Osteoblast (primary cell): Measurements from ENCODE around the gene ARHGEF28. TPM values are rescaled to one million over a fixed set of nuclear protein-coding genes. Genes with fewer than 3 reads are reported as not detected.

Experiments used
- DNase-seq: peaks from one replicate; pipeline ENCODE4 v3.0.0; 2011; ENCODE audit warnings: low spot score, mixed read lengths; ENCODE audit not compliant: insufficient read length; ENCODE audit errors: missing footprints
- H2AFZ ChIP-seq: 2 replicates; pipeline ENCODE4 v1.6.0; 2011; ENCODE audit warnings: mild to moderate bottlenecking, low read length
- H3K27ac ChIP-seq: 2 replicates; pipeline ENCODE4 v1.5.1; 2011; ENCODE audit warnings: mild to moderate bottlenecking, low read depth, low read length, moderate library complexity
- H3K27me3 ChIP-seq: 2 replicates; pipeline ENCODE4 v1.6.0; 2012; ENCODE audit warnings: mild to moderate bottlenecking, control low read depth, inconsistent platforms, low read length, moderate library complexity; ENCODE audit not compliant: insufficient read depth
- H3K36me3 ChIP-seq: 2 replicates; pipeline ENCODE4 v1.5.1; 2011; ENCODE audit warnings: mild to moderate bottlenecking, low read length, control low read depth, moderate library complexity; ENCODE audit not compliant: insufficient read depth
- H3K4me1 ChIP-seq: 2 replicates; pipeline ENCODE4 v1.5.1; 2011; ENCODE audit warnings: mild to moderate bottlenecking, low read length, control low read depth, moderate library complexity; ENCODE audit not compliant: insufficient read depth
- H3K4me2 ChIP-seq: 2 replicates; pipeline ENCODE4 v1.6.0; 2011; ENCODE audit warnings: mild to moderate bottlenecking, low read length; ENCODE audit not compliant: insufficient read depth
- H3K4me3 ChIP-seq: fragments of 200-600 bp; sonication (generic); 3 replicates; pipeline ENCODE4 v1.5.1; 2012; ENCODE audit warnings: mild to moderate bottlenecking, low read length, inconsistent platforms; ENCODE audit not compliant: insufficient read depth
- H3K79me2 ChIP-seq: 2 replicates; pipeline ENCODE4 v1.6.0; 2012; ENCODE audit warnings: mild to moderate bottlenecking, low read length, control low read depth, inconsistent platforms; ENCODE audit not compliant: insufficient read depth
- H3K9me3 ChIP-seq: 2 replicates; pipeline ENCODE4 v1.5.1; 2011; ENCODE audit warnings: low read depth, low read length, control low read depth
- H4K20me1 ChIP-seq: 2 replicates; pipeline ENCODE4 v1.6.0; 2012; ENCODE audit warnings: mild to moderate bottlenecking, low read length, control low read depth; ENCODE audit not compliant: insufficient read depth
- CTCF ChIP-seq: IDR thresholded peaks from 2 replicates; pipeline ENCODE4 v1.5.1; 2011; ENCODE audit warnings: mild to moderate bottlenecking, low read depth, low read length, moderate library complexity; ENCODE audit errors: extremely low read depth
- total RNA-seq: library from RNA; depleted of rRNA; stranded (reverse); fragments of >200 nt; gene quantifications from 2 replicates; pipeline ENCODE4 v1.2.3, GENCODE V29; 2012

Gene ARHGEF28
- total RNA-seq, 1 donor = 64.4 TPM

- DNase-seq = peak; percentile 72
- Histone ChIP-seq H3K4me3 (no peak overlapping the region), H4K20me1 (no peaks in the 10 kb centered on the region), H3K4me2 (no peak overlapping the region), H3K36me3 (peaks cover 19% of the 10 kb centered on the region), H3K79me2 (no peaks in the 10 kb centered on the region), H3K27ac (no peak overlapping the region), H2AFZ (no peak overlapping the region), H3K4me1 (peaks cover 4% of the 10 kb centered on the region), H3K9me3 (no peaks in the 10 kb centered on the region), H3K27me3 (no peaks in the 10 kb centered on the region)
- no peak for TF ChIP-seq CTCF
These were observed 282.9 kb downstream of the ARHGEF28 start for GRCh38 chr5:73908846-73909245.

DNA sequence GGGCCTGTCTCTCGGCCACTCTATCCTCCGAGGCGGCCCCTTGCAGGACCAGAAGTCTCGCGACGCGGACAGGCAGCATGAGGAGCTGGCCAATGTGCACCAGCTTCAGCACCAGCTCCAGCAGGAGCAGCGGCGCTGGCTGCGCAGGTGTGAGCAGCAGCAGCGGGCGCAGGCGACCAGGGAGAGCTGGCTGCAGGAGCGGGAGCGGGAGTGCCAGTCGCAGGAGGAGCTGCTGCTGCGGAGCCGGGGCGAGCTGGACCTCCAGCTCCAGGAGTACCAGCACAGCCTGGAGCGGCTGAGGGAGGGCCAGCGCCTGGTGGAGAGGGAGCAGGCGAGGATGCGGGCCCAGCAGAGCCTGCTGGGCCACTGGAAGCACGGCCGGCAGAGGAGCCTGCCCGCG, 283.5 kb downstream of the ARHGEF28 start:
- no peak overlapping the region for H3K4me2 ChIP-seq
- no peaks in the 10 kb centered on the region for H3K27me3 ChIP-seq
- DNase-seq = no peak
- no peaks in the 10 kb centered on the region for H3K79me2 ChIP-seq
- H3K4me3 ChIP-seq = no peak overlapping the region
- peaks cover 4% of the 10 kb centered on the region for H3K4me1 ChIP-seq
- peaks cover 16% of the 10 kb centered on the region for H3K36me3 ChIP-seq
- no peaks in the 10 kb centered on the region for H4K20me1 ChIP-seq
- TF ChIP-seq CTCF = no peak
- H3K27ac ChIP-seq = no peak overlapping the region
- no peaks in the 10 kb centered on the region for H3K9me3 ChIP-seq
- H2AFZ ChIP-seq = no peak overlapping the region

DNA sequence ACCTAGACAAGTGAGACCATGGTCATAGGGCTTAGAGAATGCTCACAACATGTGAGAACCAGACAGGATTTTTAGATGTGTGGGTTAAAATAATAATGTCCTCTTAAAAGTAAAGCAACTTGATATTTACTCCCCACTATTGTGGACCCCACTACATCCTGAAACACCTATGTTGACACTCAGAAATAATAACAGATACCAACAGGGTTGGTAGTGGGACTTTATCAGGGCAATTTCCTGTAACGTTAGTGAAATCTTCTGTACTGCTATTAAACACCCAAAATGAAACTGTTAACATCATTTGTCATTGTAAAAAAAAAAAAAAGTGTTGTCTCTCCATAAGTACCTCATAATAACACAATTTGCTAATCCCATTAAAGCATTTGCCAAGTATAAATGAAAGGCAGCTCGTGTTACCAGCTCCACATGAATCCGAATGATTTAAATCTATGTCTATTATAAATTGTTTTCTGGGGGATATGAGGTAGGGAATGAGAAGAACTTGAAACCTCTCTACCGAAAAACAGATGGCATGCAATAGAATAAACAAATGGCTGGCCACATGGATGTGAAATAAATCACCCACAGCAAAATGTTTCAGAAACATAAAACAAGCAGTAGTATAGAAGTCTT, 285.9 kb downstream of the ARHGEF28 start:
- DNase-seq = no peak

More for the DNA sequence above, 285.9 kb downstream of the ARHGEF28 start:
- Histone ChIP-seq H3K4me1 (peaks cover 4% of the 10 kb centered on the region), H3K79me2 (no peaks in the 10 kb centered on the region), H3K27ac (no peak overlapping the region), H2AFZ (no peak overlapping the region), H3K9me3 (no peaks in the 10 kb centered on the region), H3K4me3 (no peak overlapping the region), H3K27me3 (no peaks in the 10 kb centered on the region), H3K36me3 (peaks cover 8% of the 10 kb centered on the region), H3K4me2 (no peak overlapping the region), H4K20me1 (no peaks in the 10 kb centered on the region)
- no peak for TF ChIP-seq CTCF
